LNCaP clone FGC (cell line): Measurements from ENCODE around the gene EHMT1.

Experiments
- DNase-seq: peaks from one replicate; pipeline ENCODE4 v3.0.0-alpha.2; 2011; ENCODE audit warnings: low read depth
- H3K4me3 ChIP-seq: 2 replicates; pipeline ENCODE4 v1.5.1; 2011; ENCODE audit warnings: mild to moderate bottlenecking, low read depth, low read length, control low read depth
- TF ChIP-seq, protein P1 (sequence below): IDR thresholded peaks from 2 replicates; pipeline ENCODE4 v1.5.1; 2012; ENCODE audit warnings: mild to moderate bottlenecking; ENCODE audit not compliant: control insufficient read depth, insufficient read depth; ENCODE audit errors: extremely low read depth

Gene EHMT1

DNA sequence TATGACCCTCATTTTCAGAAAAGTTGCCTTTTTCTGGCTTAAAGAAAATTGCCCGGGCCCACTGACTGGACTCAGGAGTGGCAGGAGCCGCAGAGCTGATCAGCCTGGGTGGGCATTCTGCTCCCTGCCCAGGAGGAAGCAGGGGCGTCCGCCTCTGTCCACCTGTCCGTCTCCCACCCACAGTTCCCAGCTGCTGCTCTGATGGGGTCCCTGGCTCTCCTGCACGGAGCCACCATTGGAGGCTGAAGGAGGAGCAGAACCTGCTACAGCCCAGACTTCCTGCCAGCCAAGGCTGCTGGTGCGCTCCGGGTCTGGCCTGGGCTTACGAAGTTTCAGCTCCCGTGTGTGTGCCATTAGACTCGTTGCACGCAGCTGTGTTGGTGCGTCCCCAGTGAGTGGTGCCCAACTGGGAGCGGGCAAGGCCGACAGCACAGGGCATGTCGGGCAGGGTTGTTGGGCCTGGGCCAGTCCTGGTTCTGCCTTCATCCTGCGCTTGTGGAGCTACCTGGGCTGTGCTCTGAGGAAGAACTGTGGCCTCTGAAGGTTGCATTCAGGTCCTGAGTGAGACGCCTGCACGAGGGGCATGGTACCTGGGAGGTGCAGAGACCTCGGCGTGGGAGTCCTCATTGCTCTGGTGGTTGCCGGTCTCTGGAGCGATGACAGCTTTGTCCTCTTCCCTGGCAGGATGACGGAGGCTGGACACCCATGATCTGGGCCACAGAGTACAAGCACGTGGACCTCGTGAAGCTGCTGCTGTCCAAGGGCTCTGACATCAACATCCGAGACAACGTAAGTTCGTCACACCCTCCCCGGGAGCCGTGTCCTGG is 181.6 kb downstream of the EHMT1 start:
- TF ChIP-seq, protein P1, sequence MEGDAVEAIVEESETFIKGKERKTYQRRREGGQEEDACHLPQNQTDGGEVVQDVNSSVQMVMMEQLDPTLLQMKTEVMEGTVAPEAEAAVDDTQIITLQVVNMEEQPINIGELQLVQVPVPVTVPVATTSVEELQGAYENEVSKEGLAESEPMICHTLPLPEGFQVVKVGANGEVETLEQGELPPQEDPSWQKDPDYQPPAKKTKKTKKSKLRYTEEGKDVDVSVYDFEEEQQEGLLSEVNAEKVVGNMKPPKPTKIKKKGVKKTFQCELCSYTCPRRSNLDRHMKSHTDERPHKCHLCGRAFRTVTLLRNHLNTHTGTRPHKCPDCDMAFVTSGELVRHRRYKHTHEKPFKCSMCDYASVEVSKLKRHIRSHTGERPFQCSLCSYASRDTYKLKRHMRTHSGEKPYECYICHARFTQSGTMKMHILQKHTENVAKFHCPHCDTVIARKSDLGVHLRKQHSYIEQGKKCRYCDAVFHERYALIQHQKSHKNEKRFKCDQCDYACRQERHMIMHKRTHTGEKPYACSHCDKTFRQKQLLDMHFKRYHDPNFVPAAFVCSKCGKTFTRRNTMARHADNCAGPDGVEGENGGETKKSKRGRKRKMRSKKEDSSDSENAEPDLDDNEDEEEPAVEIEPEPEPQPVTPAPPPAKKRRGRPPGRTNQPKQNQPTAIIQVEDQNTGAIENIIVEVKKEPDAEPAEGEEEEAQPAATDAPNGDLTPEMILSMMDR = no peak
- H3K4me3 ChIP-seq = no peak overlapping the region
- no peak for DNase-seq

DNA sequence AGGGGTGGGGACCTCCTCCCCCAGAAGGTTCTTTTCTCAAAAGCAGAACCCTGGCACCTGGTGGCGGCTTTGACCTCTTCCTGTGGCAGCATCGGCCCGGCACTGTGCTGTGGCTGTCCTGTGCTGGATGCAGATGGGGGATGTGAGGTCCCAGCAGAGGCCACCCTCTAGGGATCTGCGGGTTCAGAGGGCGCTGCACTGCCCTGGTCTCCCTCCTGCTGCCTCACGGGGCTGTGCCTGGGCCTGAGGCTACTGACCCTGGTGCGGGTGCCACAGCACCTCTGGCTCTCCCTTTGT is 182.2 kb downstream of the EHMT1 start:
- no peak for DNase-seq
- TF ChIP-seq, protein P1 = no peak
- no peak overlapping the region for H3K4me3 ChIP-seq

DNA sequence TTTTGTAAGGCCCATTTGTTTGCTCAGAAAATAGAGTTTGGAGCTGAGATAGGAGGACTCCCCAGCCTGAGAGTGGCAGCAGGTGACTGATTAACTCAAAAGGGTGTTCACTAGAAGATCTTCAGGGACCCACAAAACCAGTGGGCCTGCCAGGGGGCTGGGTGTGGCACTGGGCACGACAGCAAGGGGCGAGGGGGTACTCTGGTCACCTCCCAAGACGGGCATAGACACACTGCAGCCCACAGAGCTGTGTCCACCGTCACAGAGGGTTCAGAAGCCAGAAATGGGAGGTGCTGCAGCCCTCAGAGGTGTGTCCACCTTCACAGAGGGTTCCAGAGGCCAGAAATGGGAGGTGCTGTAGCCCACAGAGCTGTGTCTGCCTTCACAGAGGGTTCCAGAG is 183.2 kb downstream of the EHMT1 start:
- no peak overlapping the region for H3K4me3 ChIP-seq
- DNase-seq = no peak
- TF ChIP-seq, protein P1 = no peak

DNA sequence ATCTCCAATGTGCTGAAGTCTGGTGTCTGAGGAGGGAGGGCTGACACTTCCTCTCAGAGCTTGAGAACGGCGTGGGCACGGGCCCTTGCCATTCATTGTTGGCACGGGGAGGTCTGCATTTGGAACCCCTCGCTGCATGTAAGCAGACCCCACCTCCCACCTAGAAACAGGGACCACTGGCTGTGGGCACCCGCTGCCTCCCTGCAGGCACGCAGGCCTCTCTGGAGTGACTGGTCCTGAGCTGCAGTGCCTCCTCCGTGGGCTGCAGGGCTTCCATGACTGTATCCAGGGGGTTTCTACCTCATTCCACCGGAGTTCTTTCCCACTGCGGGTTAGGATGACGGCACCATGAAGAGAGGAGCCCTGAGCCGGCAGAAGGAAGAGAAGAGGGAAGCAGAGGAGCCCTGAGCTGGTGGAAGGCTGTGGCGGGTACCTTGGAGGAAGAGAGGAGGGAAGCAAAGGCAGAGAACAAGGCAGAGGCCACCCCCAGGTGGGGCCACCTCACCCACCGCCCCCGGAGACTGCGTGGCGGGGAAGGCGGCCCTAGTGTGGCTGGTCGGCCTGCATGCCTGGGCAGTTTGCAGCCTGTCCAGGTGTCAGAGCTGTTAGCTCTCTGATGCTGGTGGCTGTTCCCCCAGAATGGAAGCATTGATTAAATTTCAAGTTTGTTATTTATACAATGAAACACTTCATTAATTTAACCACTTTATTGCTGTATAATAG is 183.9 kb downstream of the EHMT1 start:
- DNase-seq = no peak
- no peak overlapping the region for H3K4me3 ChIP-seq
- TF ChIP-seq, protein P1 = no peak

DNA sequence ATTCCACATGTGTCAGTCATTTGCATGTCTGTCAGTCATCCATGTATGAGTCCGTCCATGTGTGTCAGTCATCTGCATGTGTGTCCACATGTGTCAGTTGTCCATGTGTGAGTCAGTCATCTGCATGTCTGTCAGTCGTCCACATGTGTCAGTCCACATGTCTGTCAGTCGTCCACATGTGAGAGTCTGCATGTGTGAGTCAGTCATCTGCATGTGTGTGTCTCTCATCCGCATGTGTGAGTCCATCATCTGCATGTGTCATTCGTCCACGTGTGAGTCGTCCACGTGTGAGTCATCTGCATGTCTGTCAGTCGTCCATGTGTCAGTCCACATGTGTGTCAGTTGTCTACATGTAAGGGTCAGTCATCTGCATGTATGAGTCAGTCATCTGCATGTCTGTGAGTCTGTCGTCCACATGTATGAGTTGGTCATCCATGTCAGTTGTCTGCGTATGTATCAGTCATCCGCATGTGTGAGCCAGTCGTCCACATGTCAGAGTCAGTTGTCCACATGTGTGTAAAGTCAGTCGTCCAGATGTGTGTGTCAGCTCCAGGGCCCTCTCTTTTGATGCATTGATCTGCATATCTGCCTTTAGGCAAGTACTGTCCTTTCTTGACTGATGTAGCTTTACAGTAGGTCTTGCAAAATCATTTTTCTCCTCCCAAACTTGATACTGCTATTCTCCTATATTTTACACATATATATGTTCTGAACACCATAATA is 186.3 kb downstream of the EHMT1 start:
- no peak for DNase-seq
- no peak overlapping the region for H3K4me3 ChIP-seq
- TF ChIP-seq, protein P1 = no peak

DNA sequence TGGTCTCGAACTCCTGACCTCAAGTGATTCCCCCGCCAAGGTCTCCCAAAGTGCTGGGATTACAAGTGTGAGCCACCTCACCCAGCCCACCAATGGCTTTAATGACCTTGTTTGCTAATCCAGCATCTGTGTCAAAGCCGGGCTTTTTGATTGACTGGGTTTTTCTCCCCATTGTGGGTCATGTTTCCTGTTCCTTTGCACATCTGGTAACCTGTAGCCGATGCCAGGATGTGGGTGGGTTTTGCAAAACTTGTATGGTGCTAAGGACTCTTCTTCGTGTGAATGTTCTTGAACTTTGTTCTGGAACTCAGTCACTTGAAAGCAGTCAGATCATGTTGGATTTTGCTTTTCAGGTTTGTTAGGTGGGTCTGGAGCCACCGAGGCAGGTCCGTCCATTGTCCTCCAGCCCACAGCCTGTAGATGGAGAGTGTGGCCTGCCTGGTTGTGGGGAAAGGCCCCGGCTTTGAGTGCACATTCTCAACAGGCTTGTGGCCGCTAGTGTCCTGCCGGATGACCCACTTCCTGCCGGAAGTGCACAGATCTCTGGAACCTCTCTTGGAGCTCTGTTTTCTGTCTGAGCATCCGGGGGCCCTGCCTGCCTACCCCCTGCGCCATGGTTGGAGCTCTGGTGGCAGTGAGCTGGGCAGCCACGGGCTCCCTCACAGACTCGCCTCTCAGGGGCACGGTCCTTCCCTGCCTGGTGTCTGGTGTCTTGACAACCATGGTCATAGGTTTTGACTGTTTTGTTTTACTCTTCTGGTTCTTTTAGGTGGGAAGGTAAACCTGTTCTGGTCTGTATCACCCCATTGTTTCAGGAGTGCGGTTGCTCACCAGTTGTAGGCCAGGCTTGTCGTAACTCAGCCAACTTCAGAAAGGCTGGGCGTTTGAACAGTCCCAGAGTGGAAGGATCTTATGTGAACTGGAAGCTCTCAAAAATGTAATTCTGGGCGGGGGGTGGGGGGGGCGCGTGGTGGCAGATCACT is 189.2 kb downstream of the EHMT1 start:
- DNase-seq = no peak
- TF ChIP-seq, protein P1 = no peak
- H3K4me3 ChIP-seq = no peak overlapping the region
